Smooth muscle cell (in vitro differentiated cells): ENCODE measurements around the gene GPR158. TPM values are rescaled to one million over a fixed set of nuclear protein-coding genes. Genes with fewer than 3 reads are reported as not detected.

Source experiments
- DNase-seq: peaks from one replicate; lab custom pipeline; 2025; ENCODE audit not compliant: unreplicated experiment; lab: John Stamatoyannopoulos, UW
- H2AFZ ChIP-seq: fragments of 200-600 bp; sonication (generic); 2 replicates; pipeline ENCODE4 v1.6.0; 2016; ENCODE audit warnings: antibody characterized with exemption, low read depth, mild to moderate bottlenecking
- H3F3A ChIP-seq: fragments of 200-600 bp; sonication (generic); 2 replicates; pipeline ENCODE4 v1.6.0; 2017; ENCODE audit warnings: antibody characterized with exemption, low read depth
- H3K27ac ChIP-seq: fragments of 200-600 bp; sonication (generic); 2 replicates; pipeline ENCODE4 v1.5.1; 2016; ENCODE audit warnings: low read depth, mild to moderate bottlenecking
- H3K27me3 ChIP-seq: fragments of 200-600 bp; sonication (generic); 2 replicates; pipeline ENCODE4 v1.6.1; 2016; ENCODE audit warnings: low read depth, mild to moderate bottlenecking
- H3K36me3 ChIP-seq: fragments of 200-600 bp; sonication (generic); 2 replicates; pipeline ENCODE4 v1.5.1; 2016; ENCODE audit warnings: low read depth
- H3K4me1 ChIP-seq: fragments of 200-600 bp; sonication (generic); 2 replicates; pipeline ENCODE4 v1.5.1; 2016; ENCODE audit warnings: low read depth
- H3K4me2 ChIP-seq: fragments of 200-600 bp; sonication (generic); 2 replicates; pipeline ENCODE4 v1.6.0; 2016; ENCODE audit warnings: mild to moderate bottlenecking
- H3K4me3 ChIP-seq: fragments of 200-600 bp; sonication (generic); 2 replicates; pipeline ENCODE4 v1.5.1; 2016; ENCODE audit warnings: mild to moderate bottlenecking
- H3K79me2 ChIP-seq: fragments of 200-600 bp; sonication (generic); 2 replicates; pipeline ENCODE4 v1.6.0; 2016; ENCODE audit warnings: low read depth, mild to moderate bottlenecking
- H3K9ac ChIP-seq: fragments of 200-600 bp; sonication (generic); 2 replicates; pipeline ENCODE4 v1.6.0; 2016; ENCODE audit warnings: low read depth
- H3K9me3 ChIP-seq: fragments of 200-600 bp; sonication (generic); replicated peaks from 2 replicates; pipeline ENCODE4 v1.5.1; 2016; ENCODE audit warnings: low read depth
- H4K20me1 ChIP-seq: fragments of 200-600 bp; sonication (generic); 2 replicates; pipeline ENCODE4 v1.6.0; 2016; ENCODE audit warnings: low read depth
- CTCF ChIP-seq: fragments of 200-600 bp; sonication (generic); IDR thresholded peaks from 2 replicates; pipeline ENCODE4 v1.5.1; 2017; ENCODE audit warnings: borderline replicate concordance, mild to moderate bottlenecking, antibody characterized with exemption; ENCODE audit not compliant: insufficient read depth, poor library complexity, severe bottlenecking
- WGBS: methylation state at CpG from one replicate; pipeline ENCODE4 v1.1.7; 2016; ENCODE audit warnings: low lambda C conversion rate; 5-methylcytosine and 5-hydroxymethylcytosine counted together
- polyA plus RNA-seq: library from polyadenylated mRNA; unstranded; fragments of >200 nt; fragmentation: Nextera tagmentation; extraction: Ambion mirVana; gene quantifications from 2 replicates; pipeline ENCODE4 v1.2.1, GENCODE V29; 2016
- total RNA-seq: library from RNA; depleted of rRNA; stranded (reverse); fragments of >200 nt; gene quantifications from 2 replicates; pipeline ENCODE4 v1.2.3, GENCODE V29; 2014

GPR158 gene
- total and polyA plus RNA-seq, 2 experiments from 2014 or later, result 1.5 to 5.5 TPM

GRCh38 chr10:25182636-25183035 is 7.8 kb downstream of the GPR158 start:
- Histone ChIP-seq H3K9me3 (no peaks in the 10 kb centered on the region), H3K4me1 (no peaks in the 10 kb centered on the region), H3K79me2 (no peaks in the 10 kb centered on the region), H3K36me3 (no peaks in the 10 kb centered on the region), H3K9ac (no peak overlapping the region), H4K20me1 (no peaks in the 10 kb centered on the region), H3K4me3 (no peak overlapping the region), H3K4me2 (no peak overlapping the region), H3F3A (no peaks in the 10 kb centered on the region), H3K27me3 (peaks cover 26% of the 10 kb centered on the region), H3K27ac (no peak overlapping the region), H2AFZ (no peak overlapping the region)
- no peak for TF ChIP-seq CTCF
- 78% methylated on average over 3 of the region's 3 CpGs for WGBS
- no peak for DNase-seq

GRCh38 chr10:25191162-25191895 is 16.5 kb downstream of the GPR158 start:
- Histone ChIP-seq H4K20me1 (no peaks in the 10 kb centered on the region), H3K36me3 (no peaks in the 10 kb centered on the region), H2AFZ (no peak overlapping the region), H3K9me3 (no peaks in the 10 kb centered on the region), H3K79me2 (no peaks in the 10 kb centered on the region), H3K4me2 (no peak overlapping the region), H3K4me3 (no peak overlapping the region), H3K9ac (no peak overlapping the region), H3K27ac (no peak overlapping the region), H3K27me3 (no peaks in the 10 kb centered on the region), H3K4me1 (no peaks in the 10 kb centered on the region), H3F3A (no peaks in the 10 kb centered on the region)
- 84% methylated on average over 5 of the region's 5 CpGs for WGBS
- TF ChIP-seq CTCF, result no peak
- DNase-seq, result no peak

- TF ChIP-seq CTCF, result no peak
- Histone ChIP-seq H3K4me3 (no peak overlapping the region), H3K27me3 (no peaks in the 10 kb centered on the region), H3K9me3 (no peaks in the 10 kb centered on the region), H3K27ac (no peak overlapping the region), H4K20me1 (no peaks in the 10 kb centered on the region), H3K4me2 (no peak overlapping the region), H3K79me2 (no peaks in the 10 kb centered on the region), H3F3A (no peaks in the 10 kb centered on the region), H3K4me1 (no peaks in the 10 kb centered on the region), H2AFZ (no peak overlapping the region), H3K36me3 (no peaks in the 10 kb centered on the region), H3K9ac (no peak overlapping the region)
- no peak for DNase-seq
- 53% methylated on average over 1 of the region's 1 CpG for WGBS
Observed at GRCh38 chr10:25198151-25198550, 23.4 kb downstream of the GPR158 start.
